ENCODE results near the gene CKAP2.

- TF ChIP-seq EZH2phosphoT487 (IDR thresholded peaks at IDR 0.05; ENCODE audit: borderline replicate concordance), result no peak
- no peak for TF ChIP-seq CTCF (conservative IDR thresholded peaks at IDR 0.05; ENCODE audit: low read length)
Measured at GRCh38 chr13:52452470-52452869, 2.8 kb upstream of the CKAP2 start.
